ENCODE measurements around the gene NELL1. TPM values are rescaled to one million over a fixed set of nuclear protein-coding genes. Genes with fewer than 3 reads are reported as not detected.

The NELL1 gene
- total RNA-seq, 4 donors from 2014 or later = 0.27 TPM; not detected in 3

- 44% methylated on average over 1 of the region's 1 CpG; no CpG with 5 or more reads in 1 of the 2 donors for WGBS, 2 donors (ENCODE audit: low coverage in 1 of 2)
- Histone ChIP-seq H3K36me3 (no peaks in the 10 kb centered on the region), H3K27me3 (no peaks in the 10 kb centered on the region), H3K4me1 (no peaks in the 10 kb centered on the region), H3K9me3 (no peaks in the 10 kb centered on the region), H3K4me3 (no peak overlapping the region), H3K27ac (no peak overlapping the region)
- intact Hi-C loops (cut with DNase I; ENCODE audit: low total_unique reads) (no loop called here), in situ Hi-C loops (cut with MboI; ENCODE audit: low pct_ligation_motif_present in 1 of 4, low pct_unique_long_range_greater_than_20kb in 1 of 4, low sequenced_read_pairs in 3 of 4) (no loop called here)
- no peak for DNase-seq
- no peak for TF ChIP-seq POLR2AphosphoS5 (IDR thresholded peaks at IDR 0.05)
- no peak for TF ChIP-seq EP300 (IDR thresholded peaks at IDR 0.05; ENCODE audit: low read depth)
- TF ChIP-seq CTCF (IDR thresholded peaks at IDR 0.05) = no peak
- no peak for TF ChIP-seq POLR2A (IDR thresholded peaks at IDR 0.05)
Measured at GRCh38 chr11:21545699-21546098, 876.3 kb downstream of the NELL1 start.

DNA sequence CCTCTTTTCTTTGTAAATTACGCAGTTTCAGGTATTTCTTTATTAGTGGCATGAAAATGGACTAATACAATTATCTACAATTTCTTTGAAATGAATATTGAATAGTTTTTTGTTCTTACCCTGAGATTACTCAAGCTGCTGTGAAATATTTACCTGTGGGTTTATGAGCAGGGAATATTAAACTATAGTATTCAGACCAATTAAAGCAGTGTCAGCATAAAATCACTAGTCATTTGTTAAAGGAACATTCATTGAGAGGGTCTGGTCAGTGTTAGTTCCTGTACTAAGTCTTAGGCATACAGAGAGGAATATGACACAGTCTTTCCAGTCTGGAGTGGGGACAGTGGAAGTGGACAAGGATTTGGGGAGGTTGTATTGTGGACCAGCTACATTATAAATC, 877.3 kb downstream of the NELL1 start:
- 44 to 65% methylated on average over 1 of the region's 1 CpG for WGBS, 2 donors (ENCODE audit: low coverage in 1 of 2)
- in situ Hi-C loops (cut with MboI; ENCODE audit: low pct_ligation_motif_present in 1 of 4, low pct_unique_long_range_greater_than_20kb in 1 of 4, low sequenced_read_pairs in 3 of 4) = no loop called here

GRCh38 chr11:21552911-21553310, 883.5 kb downstream of the NELL1 start:
- DNase-seq = no peak
- no peaks in the 10 kb centered on the region for H3K27me3 ChIP-seq
- intact Hi-C loops (cut with DNase I; ENCODE audit: low total_unique reads) = no loop called here
- no peaks in the 10 kb centered on the region for H3K36me3 ChIP-seq
- H3K27ac ChIP-seq = peak overlapping the region in 1 of 4 donors; percentile 30
- 0 to 17% methylated on average over 1 of the region's 1 CpG for WGBS, 2 donors (ENCODE audit: low coverage in 1 of 2)
- H3K4me3 ChIP-seq = no peak overlapping the region
- TF ChIP-seq POLR2AphosphoS5 (IDR thresholded peaks at IDR 0.05) (no peak), EP300 (IDR thresholded peaks at IDR 0.05; ENCODE audit: low read depth) (no peak), POLR2A (IDR thresholded peaks at IDR 0.05) (no peak), CTCF (IDR thresholded peaks at IDR 0.05) (no peak)
- no peaks in the 10 kb centered on the region for H3K9me3 ChIP-seq
- no peaks in the 10 kb centered on the region for H3K4me1 ChIP-seq
- in situ Hi-C loops (cut with MboI; ENCODE audit: low pct_ligation_motif_present in 1 of 4, low pct_unique_long_range_greater_than_20kb in 1 of 4, low sequenced_read_pairs in 3 of 4) = no loop called here

More for the DNA sequence above, 877.3 kb downstream of the NELL1 start:
- TF ChIP-seq POLR2AphosphoS5 (IDR thresholded peaks at IDR 0.05) = no peak
- no peak for TF ChIP-seq POLR2A (IDR thresholded peaks at IDR 0.05)
- TF ChIP-seq EP300 (IDR thresholded peaks at IDR 0.05; ENCODE audit: low read depth) = no peak
- TF ChIP-seq CTCF (IDR thresholded peaks at IDR 0.05) = no peak
- H3K4me3 ChIP-seq = no peak overlapping the region
- H3K4me1 ChIP-seq = no peaks in the 10 kb centered on the region
- no peak for DNase-seq
- intact Hi-C loops (cut with DNase I; ENCODE audit: low total_unique reads) = no loop called here
- no peaks in the 10 kb centered on the region for H3K36me3 ChIP-seq
- H3K27me3 ChIP-seq = no peaks in the 10 kb centered on the region
- H3K27ac ChIP-seq = no peak overlapping the region
- H3K9me3 ChIP-seq = no peaks in the 10 kb centered on the region

- TF ChIP-seq EP300 (IDR thresholded peaks at IDR 0.05; ENCODE audit: low read depth) (no peak), POLR2A (IDR thresholded peaks at IDR 0.05) (no peak), POLR2AphosphoS5 (IDR thresholded peaks at IDR 0.05) (no peak), CTCF (IDR thresholded peaks at IDR 0.05) (no peak)
- in situ Hi-C loops (cut with MboI; ENCODE audit: low pct_ligation_motif_present in 1 of 4, low pct_unique_long_range_greater_than_20kb in 1 of 4, low sequenced_read_pairs in 3 of 4) = no loop called here
Measured at GRCh38 chr11:21553795-21554194, 884.4 kb downstream of the NELL1 start.

More at GRCh38 chr11:21553795-21554194, 884.4 kb downstream of the NELL1 start:
- intact Hi-C loops (cut with DNase I; ENCODE audit: low total_unique reads) = no loop called here
- Histone ChIP-seq H3K9me3 (no peaks in the 10 kb centered on the region), H3K4me1 (no peaks in the 10 kb centered on the region), H3K36me3 (no peaks in the 10 kb centered on the region), H3K27me3 (no peaks in the 10 kb centered on the region), H3K27ac (no peak overlapping the region), H3K4me3 (no peak overlapping the region)
- WGBS, 2 donors (ENCODE audit: low coverage in 1 of 2) = 18 to 42% methylated on average over 1 of the region's 1 CpG
- DNase-seq = no peak

All from transverse colon (tissue), 4 donors.